ENCODE results near the gene ACOT7.

Gene ACOT7

DNA sequence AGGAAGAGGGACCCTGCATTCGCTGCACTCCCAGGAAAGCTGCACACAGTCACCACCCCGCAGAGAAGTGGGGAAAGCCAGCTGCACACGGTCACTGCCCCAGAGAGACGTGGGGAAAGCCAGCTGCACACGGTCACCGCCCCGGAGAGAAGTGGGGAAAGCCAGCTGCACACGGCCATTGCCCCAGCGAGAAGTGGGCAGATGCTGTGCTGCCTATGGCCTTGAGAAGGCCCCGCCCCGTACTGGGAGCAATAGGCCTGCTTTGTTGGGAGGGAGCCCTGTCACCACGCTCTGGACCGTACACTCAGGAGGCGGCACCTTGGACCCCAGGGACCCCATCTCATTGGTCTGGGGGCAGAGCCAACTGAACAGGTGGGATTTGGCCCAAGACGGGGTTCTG is 128.4 kb downstream of the ACOT7 start:
- Histone ChIP-seq H3K4me3 (ENCODE audit: low read depth in 1 of 2, low read length in 1 of 2) (no peak overlapping the region), H3K27ac (no peak overlapping the region), H3K4me1 (ENCODE audit: control insufficient read depth in 1 of 2, insufficient read depth in 1 of 2, low read depth in 1 of 2, low read length in 1 of 2) (peaks cover 0 to 10% of the 10 kb centered on the region in 2 experiments), H3K36me3 (no peaks in the 10 kb centered on the region), H3K27me3 (peaks cover 46% of the 10 kb centered on the region), H3K9me3 (no peaks in the 10 kb centered on the region)
- TF ChIP-seq, protein P1, sequence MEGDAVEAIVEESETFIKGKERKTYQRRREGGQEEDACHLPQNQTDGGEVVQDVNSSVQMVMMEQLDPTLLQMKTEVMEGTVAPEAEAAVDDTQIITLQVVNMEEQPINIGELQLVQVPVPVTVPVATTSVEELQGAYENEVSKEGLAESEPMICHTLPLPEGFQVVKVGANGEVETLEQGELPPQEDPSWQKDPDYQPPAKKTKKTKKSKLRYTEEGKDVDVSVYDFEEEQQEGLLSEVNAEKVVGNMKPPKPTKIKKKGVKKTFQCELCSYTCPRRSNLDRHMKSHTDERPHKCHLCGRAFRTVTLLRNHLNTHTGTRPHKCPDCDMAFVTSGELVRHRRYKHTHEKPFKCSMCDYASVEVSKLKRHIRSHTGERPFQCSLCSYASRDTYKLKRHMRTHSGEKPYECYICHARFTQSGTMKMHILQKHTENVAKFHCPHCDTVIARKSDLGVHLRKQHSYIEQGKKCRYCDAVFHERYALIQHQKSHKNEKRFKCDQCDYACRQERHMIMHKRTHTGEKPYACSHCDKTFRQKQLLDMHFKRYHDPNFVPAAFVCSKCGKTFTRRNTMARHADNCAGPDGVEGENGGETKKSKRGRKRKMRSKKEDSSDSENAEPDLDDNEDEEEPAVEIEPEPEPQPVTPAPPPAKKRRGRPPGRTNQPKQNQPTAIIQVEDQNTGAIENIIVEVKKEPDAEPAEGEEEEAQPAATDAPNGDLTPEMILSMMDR (IDR thresholded peaks at IDR 0.05) = no peak

DNA sequence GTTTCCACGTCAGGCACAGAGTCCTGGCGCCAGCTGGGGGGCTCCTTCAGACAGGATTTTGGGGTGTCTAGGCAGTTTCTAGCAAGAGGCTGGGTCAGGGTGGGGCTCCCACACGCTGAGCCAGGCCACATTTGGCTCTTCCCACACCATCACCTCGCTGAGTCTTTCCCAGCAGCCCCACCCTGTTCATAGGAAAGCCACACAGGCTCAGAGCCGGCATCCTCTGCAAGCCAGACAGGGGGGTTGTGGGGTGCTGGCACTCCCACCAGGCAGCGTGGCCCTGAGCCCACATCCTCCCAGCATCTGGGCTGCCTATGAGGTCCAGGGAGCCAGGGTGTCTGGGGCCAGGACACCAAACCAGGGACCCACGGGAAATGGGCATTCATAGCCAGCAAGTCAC is 129.9 kb downstream of the ACOT7 start:
- TF ChIP-seq, protein P1 (IDR thresholded peaks at IDR 0.05) = no peak
- Histone ChIP-seq H3K9me3 (no peaks in the 10 kb centered on the region), H3K4me1 (ENCODE audit: control insufficient read depth in 1 of 2, insufficient read depth in 1 of 2, low read depth in 1 of 2, low read length in 1 of 2) (peaks cover 0 to 14% of the 10 kb centered on the region in 2 experiments), H3K4me3 (ENCODE audit: low read depth in 1 of 2, low read length in 1 of 2) (no peak overlapping the region), H3K36me3 (no peaks in the 10 kb centered on the region), H3K27me3 (peaks cover 60% of the 10 kb centered on the region), H3K27ac (no peak overlapping the region)

DNA sequence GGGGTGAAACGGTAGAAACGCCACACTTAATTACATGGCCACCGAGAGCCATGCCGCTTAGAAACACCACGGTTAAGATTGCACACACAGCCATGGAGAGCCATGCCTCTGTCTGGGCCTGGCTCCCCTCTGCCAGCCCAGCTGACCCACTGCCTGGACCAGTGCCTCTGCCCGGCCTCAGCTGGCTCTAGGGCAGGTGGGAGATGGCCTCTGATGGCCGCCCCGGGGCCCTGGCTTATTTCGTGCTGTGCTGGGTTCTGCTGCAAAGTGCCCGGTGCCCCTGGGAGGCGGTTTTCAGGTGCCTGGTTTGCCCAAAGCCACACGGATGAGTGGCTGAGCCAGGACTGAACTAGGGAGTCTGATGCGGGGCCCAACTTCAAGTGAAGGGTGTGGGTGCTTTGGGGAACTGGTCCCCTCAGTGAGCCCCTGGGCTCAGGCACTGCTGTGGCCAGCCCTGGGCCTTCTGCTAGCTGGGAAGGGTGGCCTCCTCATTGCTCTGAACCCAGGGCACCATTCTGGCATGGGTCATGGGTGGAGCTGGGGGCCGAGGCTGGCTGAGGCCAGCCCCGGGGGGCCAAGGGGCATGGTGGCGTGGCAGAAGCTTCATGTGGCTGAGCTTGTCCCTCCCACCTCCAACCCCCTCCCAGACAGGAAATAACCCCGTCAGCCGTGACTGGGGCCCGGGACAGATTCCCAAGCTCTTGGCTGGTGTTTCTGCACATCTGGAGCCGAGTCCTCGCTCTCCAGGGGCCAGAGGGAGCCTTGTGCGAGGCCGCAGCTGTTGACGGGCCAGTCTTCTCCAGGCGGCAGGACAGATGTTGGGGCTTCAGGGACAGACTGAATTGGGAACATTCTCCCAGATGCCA is 130.8 kb downstream of the ACOT7 start:
- H3K36me3 ChIP-seq = no peaks in the 10 kb centered on the region
- TF ChIP-seq, protein P1 (IDR thresholded peaks at IDR 0.05) = no peak
- H3K4me3 ChIP-seq (ENCODE audit: low read depth in 1 of 2, low read length in 1 of 2) = no peak overlapping the region
- peaks cover 69% of the 10 kb centered on the region for H3K27me3 ChIP-seq
- no peaks in the 10 kb centered on the region for H3K9me3 ChIP-seq
- peaks cover 0 to 14% of the 10 kb centered on the region in 2 experiments for H3K4me1 ChIP-seq (ENCODE audit: control insufficient read depth in 1 of 2, insufficient read depth in 1 of 2, low read depth in 1 of 2, low read length in 1 of 2)
- no peak overlapping the region for H3K27ac ChIP-seq

DNA sequence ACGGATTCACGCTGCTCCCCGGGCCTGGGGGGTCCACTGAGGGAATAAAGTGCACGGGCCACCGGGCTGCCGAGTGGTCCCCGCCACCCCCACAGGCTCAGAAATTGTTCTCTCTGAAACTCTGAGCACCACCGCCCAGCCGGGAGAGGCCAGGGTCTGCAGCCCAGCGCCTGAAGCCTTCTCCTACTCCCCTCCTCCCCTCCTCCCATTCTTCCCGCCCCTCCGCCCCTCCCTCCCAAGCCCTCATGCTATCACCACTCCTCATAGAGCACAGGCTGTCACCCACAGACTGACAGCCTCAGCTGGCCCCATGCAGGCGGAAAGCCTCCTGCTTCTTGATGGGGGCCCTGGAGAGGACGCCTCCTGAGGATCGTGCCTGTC is 132.0 kb downstream of the ACOT7 start:
- Histone ChIP-seq H3K36me3 (no peaks in the 10 kb centered on the region), H3K27me3 (peaks cover 81% of the 10 kb centered on the region), H3K27ac (no peak overlapping the region), H3K4me1 (ENCODE audit: control insufficient read depth in 1 of 2, insufficient read depth in 1 of 2, low read depth in 1 of 2, low read length in 1 of 2) (peaks cover 0 to 14% of the 10 kb centered on the region in 2 experiments), H3K9me3 (no peaks in the 10 kb centered on the region), H3K4me3 (ENCODE audit: low read depth in 1 of 2, low read length in 1 of 2) (no peak overlapping the region)
- TF ChIP-seq, protein P1 (IDR thresholded peaks at IDR 0.05) = no peak

DNA sequence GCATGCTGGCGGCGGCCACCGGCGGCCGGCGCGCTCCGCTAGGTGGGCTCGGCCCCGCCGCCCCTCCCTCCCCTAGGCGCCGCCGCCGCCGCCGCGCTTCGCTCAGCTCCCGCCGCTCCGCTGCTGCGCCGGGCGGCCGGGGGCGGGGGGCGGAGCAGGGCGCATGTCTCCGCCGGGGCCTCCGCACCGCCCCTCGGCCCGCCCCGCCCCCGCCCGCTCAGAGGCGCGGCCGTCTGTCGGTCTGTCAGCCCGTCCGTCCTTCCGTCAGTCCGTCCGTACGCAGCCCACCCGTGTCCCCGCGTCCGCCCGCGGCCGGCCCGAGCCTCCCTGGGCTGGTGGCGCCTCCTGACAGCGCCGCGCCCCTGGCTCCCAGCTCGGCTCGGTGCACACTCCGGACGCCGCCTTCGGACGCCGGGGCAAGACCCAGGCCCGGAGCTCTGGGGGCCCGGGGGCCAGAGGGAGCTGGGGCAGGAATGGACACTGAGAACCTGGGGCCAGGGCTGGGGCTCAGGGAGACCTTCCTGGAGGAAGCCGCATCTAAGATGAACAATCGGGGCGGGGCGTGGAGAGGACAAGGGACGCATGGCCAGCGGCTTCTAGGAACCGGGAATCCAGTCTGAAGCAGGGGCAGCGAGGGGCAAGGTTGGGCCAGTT is 132.5 kb downstream of the ACOT7 start, which contains the start of gene GPR153:
Gene GPR153 (minus strand): TSS at position 138 of the 654 bp plus-strand sequence. CDS start 6,193 bp downstream, outside the sequence.
- peaks cover 0 to 14% of the 10 kb centered on the region in 2 experiments for H3K4me1 ChIP-seq (ENCODE audit: control insufficient read depth in 1 of 2, insufficient read depth in 1 of 2, low read depth in 1 of 2, low read length in 1 of 2)
- peaks cover 85% of the 10 kb centered on the region for H3K27me3 ChIP-seq
- H3K4me3 ChIP-seq (ENCODE audit: low read depth in 1 of 2, low read length in 1 of 2) = peak within 1 kb of the TSS in 1 of 2 experiments; percentile 41
- TF ChIP-seq, protein P1 (IDR thresholded peaks at IDR 0.05) = no peak
- no peaks in the 10 kb centered on the region for H3K9me3 ChIP-seq
- H3K27ac ChIP-seq = no peak within 1 kb of the TSS
- H3K36me3 ChIP-seq = no peaks in the 10 kb centered on the region
